Activated CD8-positive, alpha-beta memory T cell treated with anti-CD3 and anti-CD28 coated beads, Interleukin-2, amount 50 U/mL, for 1 hour (primary cell): Measurements from ENCODE around the gene FOXP1.

Experiments
- DNase-seq: peaks from one replicate; pipeline ENCODE4 v3.0.0-alpha.2; 2020; ENCODE audit errors: extremely low read depth

Gene FOXP1

GRCh38 chr3:71265365-71265915 lies 318.1 kb downstream of the FOXP1 start:
- DNase-seq, result no peak

- DNase-seq, result no peak
These were observed 318.7 kb downstream of the FOXP1 start for GRCh38 chr3:71264840-71265239.

- no peak for DNase-seq
These were observed 320.9 kb downstream of the FOXP1 start for GRCh38 chr3:71262364-71263265.

- no peak for DNase-seq
These were observed 322.7 kb downstream of the FOXP1 start for GRCh38 chr3:71260782-71261181.

GRCh38 chr3:71258526-71258925 lies 325.0 kb downstream of the FOXP1 start:
- no peak for DNase-seq

- no peak for DNase-seq
These were observed 325.4 kb downstream of the FOXP1 start for GRCh38 chr3:71258116-71258515.

- DNase-seq, result no peak
These were observed 328.0 kb downstream of the FOXP1 start for GRCh38 chr3:71255498-71255897.

- no peak for DNase-seq
These were observed 329.1 kb downstream of the FOXP1 start for GRCh38 chr3:71254281-71255057.

GRCh38 chr3:71253169-71253568 lies 330.4 kb downstream of the FOXP1 start:
- DNase-seq, result no peak

GRCh38 chr3:71252466-71252865 lies 331.1 kb downstream of the FOXP1 start:
- DNase-seq, result no peak

- no peak for DNase-seq
These were observed 332.3 kb downstream of the FOXP1 start for GRCh38 chr3:71251156-71251775.

- DNase-seq, result no peak
These were observed 333.5 kb downstream of the FOXP1 start for GRCh38 chr3:71250026-71250425.

- no peak for DNase-seq
These were observed 335.6 kb downstream of the FOXP1 start for GRCh38 chr3:71247958-71248335.

GRCh38 chr3:71247221-71247957 lies 336.1 kb downstream of the FOXP1 start:
- no peak for DNase-seq

- DNase-seq, result no peak
These were observed 337.3 kb downstream of the FOXP1 start for GRCh38 chr3:71245971-71246880.

- DNase-seq, result no peak
These were observed 338.6 kb downstream of the FOXP1 start for GRCh38 chr3:71244826-71245488.

- no peak for DNase-seq
These were observed 339.2 kb downstream of the FOXP1 start for GRCh38 chr3:71244153-71244825.

GRCh38 chr3:71243229-71243628 lies 340.3 kb downstream of the FOXP1 start:
- no peak for DNase-seq

- DNase-seq, result no peak
These were observed 341.5 kb downstream of the FOXP1 start for GRCh38 chr3:71241981-71242560.
